ENCODE measurements around the gene PPP1R12A. TPM values are rescaled to one million over a fixed set of nuclear protein-coding genes. Genes with fewer than 3 reads are reported as not detected.

PPP1R12A gene
- total RNA-seq, 1 experiment from 2014 or later: 69.9 TPM

DNA sequence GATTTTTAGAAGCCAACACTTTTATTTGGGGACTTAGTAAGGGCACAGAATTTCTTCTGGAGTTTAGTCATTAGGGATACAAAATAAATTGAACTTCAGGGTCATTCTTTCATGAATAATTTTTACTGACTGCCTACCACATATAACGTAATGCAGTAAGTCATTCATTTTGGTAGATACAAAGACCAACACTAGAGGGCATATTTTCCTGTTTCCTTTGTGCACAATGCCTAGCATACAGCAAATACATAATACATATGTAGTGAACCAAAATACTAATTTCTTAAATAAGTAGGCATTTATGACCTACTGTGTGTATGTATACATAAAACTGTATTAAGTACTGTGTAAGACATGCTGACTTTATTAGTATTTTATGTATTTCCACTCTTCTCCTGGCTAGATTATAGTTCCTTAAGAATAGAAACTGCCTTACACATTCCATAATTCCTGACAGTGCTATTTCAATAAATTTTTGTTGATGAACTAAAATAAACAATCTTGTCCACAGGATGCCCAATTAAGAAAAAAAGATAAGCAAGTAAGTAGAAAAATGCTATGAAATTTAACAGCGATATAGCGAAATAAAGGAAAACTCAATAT is 47.9 kb downstream of the PPP1R12A start:
- TF ChIP-seq, protein P1, sequence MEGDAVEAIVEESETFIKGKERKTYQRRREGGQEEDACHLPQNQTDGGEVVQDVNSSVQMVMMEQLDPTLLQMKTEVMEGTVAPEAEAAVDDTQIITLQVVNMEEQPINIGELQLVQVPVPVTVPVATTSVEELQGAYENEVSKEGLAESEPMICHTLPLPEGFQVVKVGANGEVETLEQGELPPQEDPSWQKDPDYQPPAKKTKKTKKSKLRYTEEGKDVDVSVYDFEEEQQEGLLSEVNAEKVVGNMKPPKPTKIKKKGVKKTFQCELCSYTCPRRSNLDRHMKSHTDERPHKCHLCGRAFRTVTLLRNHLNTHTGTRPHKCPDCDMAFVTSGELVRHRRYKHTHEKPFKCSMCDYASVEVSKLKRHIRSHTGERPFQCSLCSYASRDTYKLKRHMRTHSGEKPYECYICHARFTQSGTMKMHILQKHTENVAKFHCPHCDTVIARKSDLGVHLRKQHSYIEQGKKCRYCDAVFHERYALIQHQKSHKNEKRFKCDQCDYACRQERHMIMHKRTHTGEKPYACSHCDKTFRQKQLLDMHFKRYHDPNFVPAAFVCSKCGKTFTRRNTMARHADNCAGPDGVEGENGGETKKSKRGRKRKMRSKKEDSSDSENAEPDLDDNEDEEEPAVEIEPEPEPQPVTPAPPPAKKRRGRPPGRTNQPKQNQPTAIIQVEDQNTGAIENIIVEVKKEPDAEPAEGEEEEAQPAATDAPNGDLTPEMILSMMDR (conservative IDR thresholded peaks at IDR 0.05): peak; percentile 77
- TF ChIP-seq EZH2 (IDR thresholded peaks at IDR 0.05; ENCODE audit: low read depth): no peak
- no TSS peak for BruUV-seq (replicated peaks)
- Histone ChIP-seq H3K4me2 (no peak overlapping the region), H3K4me3 (no peak overlapping the region), H3K9me2 (ENCODE audit: insufficient read depth) (no peaks in the 10 kb centered on the region), H3F3A (ENCODE audit: insufficient read depth, low read depth) (0 out of 2 replicates have a peak, but pooled peaks cover 4% of the 10 kb centered on the region), H3K79me2 (ENCODE audit: low read depth) (peaks cover 78% of the 10 kb centered on the region), H3K9me3 (ENCODE audit: insufficient read depth, low read depth) (no peaks in the 10 kb centered on the region), H3K36me3 (ENCODE audit: low read depth) (no peaks in the 10 kb centered on the region), H3K27ac (no peak overlapping the region), H2AFZ (no peak overlapping the region), H3K4me1 (replicated peaks; ENCODE audit: insufficient read depth) (no peaks in the 10 kb centered on the region), H3K27me3 (ENCODE audit: insufficient read depth, low read depth) (no peaks in the 10 kb centered on the region), H4K20me1 (ENCODE audit: insufficient read depth) (peaks cover 28% of the 10 kb centered on the region)
- DNase-seq: peak in 1 of 2 experiments; percentile 47
- POLR2A ChIA-PET (ENCODE audit: unreplicated experiment): no interaction called here
- CTCF ChIA-PET: no interaction called here
- intact Hi-C loops (cut with micrococcal nuclease; ENCODE audit: unreplicated experiment): loop anchor here (2.0 to 10.0 kb wide), 2 partner anchors 300 to 378 kb away; no protein-coding TSS in a partner anchor

DNA sequence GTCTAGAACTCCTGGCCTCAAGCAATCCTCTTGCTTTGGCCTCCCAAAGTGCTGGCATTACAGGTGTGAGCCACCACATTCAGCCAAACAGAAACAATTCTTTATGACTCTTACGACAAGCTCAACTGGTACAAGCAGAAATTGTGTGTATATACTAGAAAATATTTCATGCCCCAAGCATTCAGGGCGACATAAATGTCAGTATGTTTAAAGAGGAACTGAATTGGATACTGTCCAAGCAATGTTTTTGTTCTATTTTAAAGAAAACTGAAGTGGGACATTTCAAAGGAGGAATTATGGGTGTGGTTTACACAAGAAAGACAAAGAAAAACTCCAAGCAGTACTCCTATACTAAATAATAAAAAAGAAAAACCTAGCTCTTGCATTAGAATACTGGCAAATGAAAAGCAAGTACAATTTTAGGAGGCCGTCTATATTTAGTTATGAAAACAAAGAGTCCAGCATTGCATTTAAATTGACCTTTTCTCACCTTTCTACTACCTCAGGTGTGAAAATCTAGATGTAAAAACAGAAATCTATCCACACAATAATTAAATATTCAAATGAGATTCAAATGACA is 48.9 kb downstream of the PPP1R12A start:
- 0 out of 2 replicates have a peak, but pooled peaks cover 4% of the 10 kb centered on the region for H3F3A ChIP-seq (ENCODE audit: insufficient read depth, low read depth)
- no peak overlapping the region for H2AFZ ChIP-seq
- no peak overlapping the region for H3K27ac ChIP-seq
- H3K79me2 ChIP-seq (ENCODE audit: low read depth): peaks cover 79% of the 10 kb centered on the region
- H3K9me2 ChIP-seq (ENCODE audit: insufficient read depth): no peaks in the 10 kb centered on the region
- H3K4me2 ChIP-seq: no peak overlapping the region
- peaks cover 28% of the 10 kb centered on the region for H4K20me1 ChIP-seq (ENCODE audit: insufficient read depth)
- H3K9me3 ChIP-seq (ENCODE audit: insufficient read depth, low read depth): no peaks in the 10 kb centered on the region
- no peak overlapping the region for H3K4me3 ChIP-seq
- no peaks in the 10 kb centered on the region for H3K36me3 ChIP-seq (ENCODE audit: low read depth)
- CTCF ChIA-PET: no interaction called here
- TF ChIP-seq, protein P1 (conservative IDR thresholded peaks at IDR 0.05): no peak
- TF ChIP-seq EZH2 (IDR thresholded peaks at IDR 0.05; ENCODE audit: low read depth): no peak
- DNase-seq: no peak
- no peaks in the 10 kb centered on the region for H3K4me1 ChIP-seq (replicated peaks; ENCODE audit: insufficient read depth)
- POLR2A ChIA-PET (ENCODE audit: unreplicated experiment): no interaction called here
- no peaks in the 10 kb centered on the region for H3K27me3 ChIP-seq (ENCODE audit: insufficient read depth, low read depth)
- intact Hi-C loops (cut with micrococcal nuclease; ENCODE audit: unreplicated experiment): loop anchor here (2.0 to 10.0 kb wide), 2 partner anchors 301 to 379 kb away; no protein-coding TSS in a partner anchor
- no TSS peak for BruUV-seq (replicated peaks)

DNA sequence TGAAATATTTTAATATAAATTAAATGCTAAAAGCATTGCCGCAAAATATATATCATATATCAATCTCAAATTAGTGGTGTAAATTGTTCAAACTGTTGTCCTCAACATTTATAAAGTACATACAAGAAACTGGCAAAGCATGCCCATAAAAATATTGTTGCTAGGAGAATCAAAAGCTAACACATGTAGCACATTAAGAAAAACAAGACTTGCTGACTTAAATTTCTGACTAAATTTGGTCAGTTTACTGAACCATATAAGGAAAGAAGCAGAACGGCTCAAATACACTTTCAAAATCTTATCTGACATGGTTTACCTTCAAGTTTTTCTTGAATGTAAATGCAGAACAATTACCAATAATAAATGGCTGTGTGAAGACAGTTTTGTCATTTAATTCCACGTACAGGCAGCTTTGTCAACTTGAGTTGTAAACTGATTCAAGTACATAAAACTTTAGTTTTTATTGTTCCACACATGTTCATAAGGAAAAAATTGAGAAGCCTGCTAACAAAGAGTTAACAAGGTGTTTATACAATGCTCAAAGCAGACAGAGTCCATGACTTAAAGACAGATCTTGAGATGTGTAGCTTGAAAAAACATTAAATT is 50.4 kb downstream of the PPP1R12A start:
- Histone ChIP-seq H3K4me3 (no peak overlapping the region), H3K9me3 (ENCODE audit: insufficient read depth, low read depth) (no peaks in the 10 kb centered on the region), H3K9me2 (ENCODE audit: insufficient read depth) (no peaks in the 10 kb centered on the region), H3K27ac (no peak overlapping the region), H2AFZ (no peak overlapping the region), H3K36me3 (ENCODE audit: low read depth) (no peaks in the 10 kb centered on the region), H4K20me1 (ENCODE audit: insufficient read depth) (peaks cover 28% of the 10 kb centered on the region), H3K4me1 (replicated peaks; ENCODE audit: insufficient read depth) (no peaks in the 10 kb centered on the region), H3F3A (ENCODE audit: insufficient read depth, low read depth) (0 out of 2 replicates have a peak, but pooled peaks cover 4% of the 10 kb centered on the region), H3K79me2 (ENCODE audit: low read depth) (peaks cover 82% of the 10 kb centered on the region), H3K4me2 (no peak overlapping the region), H3K27me3 (ENCODE audit: insufficient read depth, low read depth) (no peaks in the 10 kb centered on the region)
- ChIA-PET CTCF (no interaction called here), POLR2A (ENCODE audit: unreplicated experiment) (no interaction called here)
- BruUV-seq (replicated peaks): no TSS peak
- intact Hi-C loops (cut with micrococcal nuclease; ENCODE audit: unreplicated experiment): loop anchor here (10.0 kb wide), 1 partner anchor 380 kb away; no protein-coding TSS in a partner anchor
- DNase-seq: no peak
- TF ChIP-seq, protein P1 (conservative IDR thresholded peaks at IDR 0.05): no peak
- no peak for TF ChIP-seq EZH2 (IDR thresholded peaks at IDR 0.05; ENCODE audit: low read depth)

All from PC-9 (cell line).